A204.1 (cell line): ENCODE measurements around the gene COL5A1.

Source experiments
- FAIRE-seq: peaks from 2 replicates; lab custom pipeline; 2012; peaks lifted over from hg19 to GRCh38; lab: Jason Lieb, UNC

COL5A1 gene

DNA sequence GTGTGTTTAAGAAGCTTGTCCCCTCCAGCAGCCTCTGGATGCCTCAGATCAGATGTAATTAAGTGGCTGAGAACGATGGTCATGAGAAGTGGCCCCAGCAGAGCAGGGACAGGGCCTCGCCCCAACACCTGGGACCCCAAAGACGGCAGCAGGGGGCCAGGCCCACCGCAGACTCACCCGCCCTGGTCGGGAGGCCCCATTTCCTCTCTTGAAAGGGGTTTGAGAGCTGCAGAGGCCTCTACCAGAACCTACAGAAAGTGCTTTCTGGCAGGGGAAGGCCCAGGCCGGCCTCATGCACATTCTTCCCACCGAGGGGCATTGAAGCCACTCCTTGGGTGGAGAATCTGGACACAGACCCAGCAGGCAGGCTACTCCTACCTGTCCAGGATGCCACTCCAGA is 153.8 kb downstream of the COL5A1 start:
- FAIRE-seq = no peak

DNA sequence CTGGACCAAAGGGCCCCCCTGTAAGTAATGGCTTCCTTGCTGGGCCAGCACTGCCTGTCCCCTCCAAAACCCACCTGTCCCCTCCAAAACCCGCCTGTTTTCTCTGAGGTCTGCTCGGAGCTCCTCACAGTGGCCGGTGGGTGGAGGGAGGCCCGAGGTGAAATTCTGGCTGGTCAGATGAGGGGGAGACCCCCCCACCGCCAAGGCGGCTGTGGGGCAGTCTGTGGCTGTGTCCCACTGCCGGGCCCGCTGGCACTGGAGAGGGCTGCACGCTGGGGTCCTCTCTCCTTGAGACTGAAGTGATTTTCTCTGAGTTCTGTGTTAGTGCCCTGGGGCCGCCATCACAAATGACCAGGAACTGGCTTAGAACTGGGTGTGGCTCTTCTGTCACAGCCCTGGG is 155.3 kb downstream of the COL5A1 start:
- no peak for FAIRE-seq

DNA sequence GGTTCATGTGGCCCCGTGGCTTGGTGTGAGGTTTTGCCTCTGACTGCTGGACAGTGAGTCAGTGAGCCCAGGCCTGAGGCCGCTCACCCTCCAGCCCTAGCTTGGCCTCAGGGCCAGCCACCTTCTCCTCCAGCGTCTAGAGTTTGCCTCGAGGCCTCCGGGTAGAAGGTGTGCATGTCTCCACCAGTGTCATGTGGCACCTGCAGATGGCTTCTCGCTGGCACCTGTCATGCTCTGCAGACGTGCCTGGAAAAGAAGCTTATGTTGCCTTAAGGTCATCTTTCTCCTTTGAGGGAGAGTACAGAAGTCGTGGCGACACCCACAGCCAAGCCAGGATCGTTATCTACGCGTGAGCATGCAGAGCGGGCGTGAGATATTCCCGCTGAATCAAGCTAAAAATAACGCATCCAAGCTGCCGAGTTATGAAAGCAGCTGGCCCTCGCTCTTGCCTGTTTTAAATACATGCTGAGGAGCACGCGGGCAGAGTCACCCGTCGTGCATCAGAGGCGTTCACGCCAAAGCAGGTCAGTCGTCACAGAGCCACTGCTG is 159.3 kb downstream of the COL5A1 start:
- FAIRE-seq = no peak

DNA sequence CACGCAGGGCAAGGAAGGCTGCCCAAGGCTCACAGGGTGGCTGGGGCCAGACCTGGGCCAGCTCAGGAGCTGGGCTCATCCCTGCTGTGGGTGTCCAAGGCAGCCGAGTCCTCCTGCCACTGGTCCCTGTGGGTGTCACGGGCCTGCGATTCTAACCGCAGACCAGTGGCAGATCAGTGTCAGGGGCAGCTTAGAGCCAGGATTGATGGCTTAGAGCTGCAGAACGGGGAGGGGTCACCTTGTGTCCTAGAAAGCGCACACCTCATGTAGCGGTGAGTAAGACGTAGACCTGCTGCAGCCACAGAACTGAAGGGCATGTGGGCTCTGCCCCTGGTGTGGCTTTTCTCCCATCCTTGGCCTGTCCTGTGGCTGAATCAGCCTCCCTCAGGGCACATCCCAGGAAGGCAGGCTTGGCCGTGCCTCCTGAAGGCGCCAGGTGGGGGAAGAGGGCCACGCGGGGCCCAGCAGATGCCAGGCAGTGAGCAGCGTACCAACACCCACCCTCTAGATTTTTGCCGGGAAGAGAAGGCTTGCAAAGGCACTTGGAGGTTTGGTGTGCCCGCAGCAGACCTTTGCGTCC is 160.7 kb downstream of the COL5A1 start:
- FAIRE-seq = no peak

DNA sequence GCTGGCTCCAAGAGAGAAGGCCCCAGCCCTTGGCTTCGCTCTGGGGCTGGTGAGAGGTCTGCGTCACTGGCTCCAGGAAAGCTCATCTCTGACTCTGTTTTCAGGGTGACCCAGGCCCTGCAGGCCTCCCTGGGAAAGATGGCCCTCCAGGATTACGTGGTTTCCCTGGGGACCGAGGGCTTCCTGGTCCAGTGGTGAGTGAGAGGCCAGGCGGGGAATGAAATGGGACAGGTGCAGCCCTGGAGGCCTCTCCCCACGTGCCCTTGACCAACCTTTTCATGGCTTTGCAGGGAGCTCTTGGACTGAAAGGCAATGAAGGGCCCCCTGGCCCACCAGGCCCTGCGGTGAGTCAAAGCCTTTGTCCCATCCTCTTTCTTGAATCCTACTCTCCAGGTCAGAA is 163.3 kb downstream of the COL5A1 start:
- FAIRE-seq = no peak

DNA sequence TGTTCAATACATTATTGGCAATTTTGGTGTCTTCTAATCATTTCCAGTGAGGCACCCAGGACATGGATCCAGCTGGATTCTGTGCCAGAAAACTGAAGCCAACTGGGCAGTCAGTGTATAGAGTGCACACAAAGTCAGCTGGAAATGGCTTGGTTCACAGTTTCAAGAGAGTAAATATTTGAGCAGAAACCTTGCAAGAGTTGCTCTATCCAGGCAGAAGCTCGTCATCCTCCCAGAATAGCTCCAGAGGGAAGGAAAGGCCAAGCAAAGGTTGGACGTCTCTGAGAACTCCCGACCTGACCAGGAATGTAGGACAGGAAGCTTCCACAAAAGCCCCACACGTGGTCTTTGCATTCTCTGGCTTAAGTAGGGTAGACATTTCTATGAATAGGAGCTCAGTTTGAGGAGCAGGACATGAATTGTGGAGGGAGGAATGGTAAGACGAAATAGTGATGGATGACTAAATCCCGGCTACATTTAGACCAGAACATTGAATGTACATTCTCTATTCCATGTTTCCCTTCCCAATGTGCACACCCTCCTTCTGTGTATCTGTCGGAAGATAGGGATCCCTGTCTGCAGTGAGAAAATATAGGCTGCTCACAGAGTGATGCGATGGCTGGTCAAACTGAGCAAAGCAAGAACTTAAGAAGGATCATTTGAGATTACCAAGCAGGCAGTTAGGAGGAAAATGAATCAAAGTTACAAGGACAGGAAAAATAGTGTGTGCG is 166.3 kb downstream of the COL5A1 start:
- no peak for FAIRE-seq

DNA sequence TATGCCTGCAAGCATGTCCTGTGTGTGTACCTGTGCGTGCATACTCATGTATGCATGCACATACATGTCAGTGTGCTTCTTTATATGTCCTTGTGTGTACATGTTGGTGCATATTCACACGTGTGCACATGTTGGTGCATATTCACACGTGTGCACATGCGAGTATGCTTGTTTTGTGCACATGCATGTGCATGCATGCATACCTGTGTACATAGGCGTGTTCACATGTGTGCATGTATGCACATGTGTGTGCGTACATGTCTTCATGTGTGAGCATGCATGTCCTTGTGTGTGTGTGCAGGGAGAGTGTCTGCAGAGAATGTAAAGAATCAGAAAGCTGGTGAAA is 166.8 kb downstream of the COL5A1 start:
- FAIRE-seq = no peak

DNA sequence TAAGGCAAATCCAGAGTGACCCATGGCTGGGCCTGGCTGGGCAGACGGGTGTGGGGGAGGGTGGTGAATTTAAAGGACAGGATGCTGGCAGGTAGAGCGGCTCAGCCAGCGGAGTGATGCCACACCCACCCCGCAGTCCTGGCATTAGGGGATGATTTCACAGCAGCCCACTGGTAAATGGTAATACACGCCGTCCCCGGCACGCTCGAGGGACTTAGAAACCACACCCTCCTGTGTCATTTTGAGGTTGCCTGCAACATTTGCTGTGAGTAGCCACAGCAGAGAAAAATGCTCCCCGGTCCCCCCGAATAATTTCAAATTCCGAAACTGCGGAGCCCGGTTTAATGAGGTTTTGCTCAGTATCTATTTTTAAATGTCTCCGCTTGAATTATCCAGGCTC is 167.7 kb downstream of the COL5A1 start:
- FAIRE-seq = no peak

DNA sequence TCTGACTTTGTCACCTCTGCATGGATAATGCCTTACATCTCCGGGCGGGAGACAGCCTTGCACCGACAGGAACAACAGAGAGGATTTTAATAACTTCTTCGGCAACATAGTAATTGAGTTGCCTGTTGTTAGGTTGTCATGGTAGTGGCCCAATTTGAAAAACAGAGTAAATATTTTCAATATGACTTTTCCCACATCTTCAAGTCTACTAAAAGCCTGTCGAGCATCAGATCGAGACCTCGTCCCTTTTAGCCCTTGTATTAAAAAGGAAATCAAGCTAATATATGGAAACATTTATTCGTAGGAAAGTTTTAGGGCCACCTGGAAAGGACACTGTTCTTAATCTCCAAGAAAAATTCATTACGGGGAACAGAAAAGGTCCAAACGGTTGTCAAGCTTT is 168.2 kb downstream of the COL5A1 start:
- no peak for FAIRE-seq

DNA sequence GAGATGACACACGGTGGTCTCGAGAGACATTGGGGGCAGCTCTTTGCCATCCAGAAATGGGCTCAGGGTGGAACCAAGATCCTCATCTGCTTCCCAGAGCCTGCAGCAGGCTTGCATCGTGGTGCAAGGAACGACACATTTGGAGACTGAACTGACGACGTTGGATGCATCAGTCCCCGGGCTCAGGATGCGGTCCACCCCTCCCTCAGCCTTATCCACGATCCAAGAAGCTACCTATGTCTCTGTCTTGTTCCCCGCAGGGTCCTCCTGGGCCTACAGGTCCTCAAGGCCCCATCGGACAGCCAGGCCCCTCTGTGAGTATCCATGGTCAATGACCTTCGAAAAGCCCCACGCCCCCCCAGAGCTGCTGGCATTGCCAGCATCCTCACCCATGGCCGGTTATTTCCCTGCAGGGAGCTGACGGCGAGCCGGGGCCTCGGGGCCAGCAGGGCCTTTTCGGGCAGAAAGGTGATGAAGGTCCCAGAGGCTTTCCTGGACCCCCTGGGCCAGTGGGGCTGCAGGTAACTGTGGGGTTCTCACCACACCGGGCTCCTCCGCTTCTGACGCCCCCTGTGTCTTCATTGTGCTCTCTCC is 169.6 kb downstream of the COL5A1 start:
- no peak for FAIRE-seq

DNA sequence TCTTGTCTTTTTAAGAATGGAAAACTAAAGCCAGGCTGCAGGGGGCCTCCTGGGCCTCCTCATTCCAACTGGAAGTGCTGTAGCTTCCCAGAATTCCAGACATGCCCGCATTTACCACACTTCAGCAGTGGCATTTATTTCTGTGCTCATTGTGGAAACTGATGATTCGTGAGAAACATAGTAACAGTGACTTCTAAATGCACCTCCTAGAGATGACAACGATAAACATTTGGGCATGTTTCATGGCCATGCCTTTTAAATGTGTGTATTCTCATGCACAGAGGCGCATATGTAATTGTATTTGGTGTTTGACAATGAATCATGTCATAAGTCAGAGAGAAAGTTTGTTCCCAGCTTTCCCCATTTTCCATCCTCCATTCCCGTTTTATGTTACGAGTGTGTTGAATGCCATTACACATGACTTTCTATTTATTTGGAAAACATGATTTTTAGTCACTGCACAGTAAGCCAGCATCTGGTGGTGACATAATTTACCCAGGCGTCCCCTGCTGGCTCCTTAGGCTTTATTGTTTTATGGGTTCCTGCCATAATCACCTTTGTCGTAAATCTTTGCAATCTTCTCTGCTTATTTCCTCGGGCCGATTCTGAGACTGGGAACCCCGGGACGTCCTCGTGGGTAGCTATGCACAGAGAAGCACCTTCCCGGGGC is 170.2 kb downstream of the COL5A1 start:
- no peak for FAIRE-seq

DNA sequence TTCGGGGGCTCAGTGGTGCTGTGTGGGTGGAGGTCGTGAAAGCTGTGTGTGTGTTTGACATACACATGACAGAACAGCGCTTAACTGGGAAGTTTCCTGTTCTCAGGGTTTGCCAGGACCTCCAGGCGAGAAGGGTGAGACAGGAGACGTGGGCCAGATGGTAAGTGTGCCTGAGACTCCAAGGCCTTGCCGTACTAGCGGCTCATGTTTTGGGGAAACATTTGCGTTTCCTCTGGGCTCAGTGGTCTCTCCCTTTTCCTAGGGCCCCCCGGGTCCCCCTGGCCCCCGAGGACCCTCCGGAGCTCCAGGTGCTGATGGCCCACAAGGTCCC is 170.7 kb downstream of the COL5A1 start:
- no peak for FAIRE-seq

DNA sequence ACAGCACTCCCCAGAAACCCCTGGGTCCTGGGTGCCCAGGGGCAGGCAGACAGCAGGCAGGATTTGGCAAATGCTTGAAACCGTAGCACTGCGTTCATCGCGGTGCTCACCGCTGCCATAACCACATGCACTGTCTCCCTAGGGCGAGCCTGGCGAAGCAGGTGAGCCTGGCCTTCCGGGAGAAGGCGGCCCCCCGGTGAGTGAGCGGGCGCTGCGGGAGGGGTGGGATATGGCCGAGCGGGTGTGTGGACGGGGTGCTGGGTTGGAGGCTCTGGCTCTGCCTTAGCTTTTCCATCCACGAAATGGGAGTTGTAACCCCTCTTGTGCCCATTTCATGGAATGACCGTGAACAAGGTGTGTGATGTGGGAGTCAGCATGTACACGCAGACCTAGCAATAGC is 172.2 kb downstream of the COL5A1 start:
- FAIRE-seq = no peak

DNA sequence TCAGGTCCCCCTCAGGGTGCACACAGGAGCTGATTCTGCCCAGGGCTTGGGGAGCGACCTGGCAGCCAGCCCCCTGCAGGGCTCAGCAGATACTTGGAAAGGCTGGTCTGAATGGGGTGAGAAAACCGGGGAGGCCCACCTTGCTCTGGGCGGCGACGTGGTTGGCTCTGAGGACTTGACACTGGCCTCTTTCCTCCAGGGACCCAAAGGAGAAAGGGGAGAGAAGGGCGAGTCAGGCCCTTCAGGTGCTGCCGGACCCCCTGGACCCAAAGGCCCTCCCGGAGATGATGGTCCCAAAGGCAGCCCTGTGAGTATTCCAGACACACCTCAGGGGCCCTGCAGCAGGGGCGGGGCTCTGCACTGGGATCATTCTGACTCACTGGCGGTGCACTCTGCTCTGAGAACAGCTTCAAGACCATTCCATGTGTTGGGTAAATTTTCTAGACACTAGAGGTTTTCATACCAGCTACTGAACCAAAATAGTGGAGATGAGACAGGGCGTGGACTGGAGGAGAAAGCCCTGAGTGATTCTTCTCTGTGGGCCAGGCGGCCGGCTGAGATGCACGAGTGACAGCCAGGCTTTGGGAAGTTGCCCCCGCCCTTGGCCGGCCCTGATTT is 173.1 kb downstream of the COL5A1 start:
- no peak for FAIRE-seq

DNA sequence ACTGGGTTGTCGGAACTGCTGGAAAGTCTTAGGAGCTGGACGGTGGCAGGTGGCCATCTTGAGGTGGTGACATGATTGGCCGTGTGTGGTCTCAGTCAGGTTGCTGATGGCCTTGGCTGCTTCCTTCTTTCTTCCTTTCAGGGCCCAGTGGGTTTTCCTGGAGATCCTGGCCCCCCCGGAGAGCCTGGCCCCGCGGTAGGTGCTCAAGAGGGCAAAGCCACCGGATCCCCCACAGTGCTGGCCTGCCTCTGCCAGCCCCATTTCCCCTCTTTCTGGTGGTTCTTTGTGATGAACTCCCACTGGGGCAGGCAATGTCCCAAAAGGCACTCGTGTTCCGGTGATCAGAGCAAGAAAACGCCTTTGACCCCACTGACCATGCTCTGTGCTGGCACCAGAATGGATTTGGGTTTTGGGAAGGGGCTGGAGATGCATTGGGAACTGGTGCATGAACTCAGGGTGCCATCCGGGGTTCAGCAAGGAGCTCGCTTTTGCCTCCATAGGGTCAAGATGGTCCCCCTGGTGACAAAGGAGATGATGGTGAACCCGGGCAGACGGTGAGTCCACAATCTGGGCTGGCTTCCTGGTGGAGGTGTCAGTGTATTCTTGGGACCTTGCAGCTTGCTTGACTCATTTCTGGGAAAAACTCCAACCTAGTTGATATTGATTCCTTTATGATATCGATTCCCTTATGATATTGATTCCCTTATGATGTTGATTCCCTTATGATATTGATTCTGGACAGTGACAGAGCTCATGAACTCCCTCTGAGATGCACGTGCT is 174.0 kb downstream of the COL5A1 start:
- FAIRE-seq = no peak

DNA sequence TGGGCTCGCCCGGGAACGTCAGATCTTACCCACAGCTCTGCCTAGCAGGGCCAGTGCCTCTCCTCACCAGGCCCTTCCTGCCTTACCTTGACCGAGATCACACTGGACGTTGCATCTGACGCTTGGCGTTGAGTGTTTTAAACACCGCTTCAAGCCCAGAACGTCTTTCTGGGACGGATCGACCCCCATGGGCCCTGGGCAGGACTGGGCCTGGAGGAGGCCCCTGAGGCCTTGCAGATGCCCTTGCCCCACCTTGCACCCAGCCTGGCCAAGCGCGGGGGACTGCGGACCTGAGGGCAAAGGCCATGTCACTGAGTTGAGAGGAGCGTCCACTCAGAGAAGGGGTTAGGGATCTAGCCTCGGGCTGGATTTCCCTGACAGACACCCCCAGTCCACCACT is 174.7 kb downstream of the COL5A1 start:
- no peak for FAIRE-seq

DNA sequence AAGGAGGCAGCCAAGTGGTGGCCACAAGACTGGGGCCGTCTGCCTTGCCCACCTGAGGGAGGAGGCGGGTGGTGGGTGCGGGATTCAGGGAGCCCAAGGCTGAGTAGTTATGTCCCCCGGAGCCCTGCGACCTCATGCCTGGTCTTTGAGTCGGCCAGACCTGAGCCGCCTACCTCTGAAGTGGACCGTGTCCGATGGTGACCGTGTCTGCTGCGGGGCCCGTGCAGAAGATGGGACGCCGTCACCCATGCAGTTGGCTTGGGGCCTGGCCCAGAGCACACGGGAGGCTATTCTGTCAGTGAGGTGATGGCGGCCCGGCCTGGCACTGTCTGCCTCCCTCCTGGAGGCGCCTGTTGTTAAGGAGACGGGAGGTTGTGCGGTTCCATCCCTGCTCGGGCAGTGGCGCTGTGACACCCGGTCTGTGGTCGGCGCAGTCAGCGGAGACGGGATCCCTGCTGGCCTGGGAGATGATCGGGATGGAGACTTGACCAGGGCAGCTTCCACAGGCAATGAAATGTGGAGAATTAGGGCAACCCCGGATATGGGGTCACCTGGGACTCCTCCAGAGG is 176.5 kb downstream of the COL5A1 start:
- no peak for FAIRE-seq

DNA sequence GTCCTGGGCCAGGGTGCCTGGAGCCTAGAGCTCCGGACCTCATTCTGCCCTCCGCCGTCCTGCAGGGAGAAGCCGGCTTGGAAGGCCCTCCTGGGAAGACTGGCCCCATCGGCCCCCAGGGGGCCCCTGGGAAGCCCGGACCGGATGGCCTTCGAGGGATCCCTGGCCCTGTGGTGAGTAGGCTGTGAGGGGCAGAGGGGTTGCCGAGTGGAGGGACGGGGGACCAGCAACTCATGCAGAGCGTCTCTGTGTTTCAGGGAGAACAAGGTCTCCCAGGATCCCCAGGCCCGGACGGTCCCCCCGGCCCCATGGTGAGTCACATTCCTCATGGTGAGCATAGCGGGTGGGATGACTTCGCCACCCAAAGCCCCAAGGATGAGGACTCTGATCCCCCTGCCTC is 177.0 kb downstream of the COL5A1 start:
- FAIRE-seq = no peak

DNA sequence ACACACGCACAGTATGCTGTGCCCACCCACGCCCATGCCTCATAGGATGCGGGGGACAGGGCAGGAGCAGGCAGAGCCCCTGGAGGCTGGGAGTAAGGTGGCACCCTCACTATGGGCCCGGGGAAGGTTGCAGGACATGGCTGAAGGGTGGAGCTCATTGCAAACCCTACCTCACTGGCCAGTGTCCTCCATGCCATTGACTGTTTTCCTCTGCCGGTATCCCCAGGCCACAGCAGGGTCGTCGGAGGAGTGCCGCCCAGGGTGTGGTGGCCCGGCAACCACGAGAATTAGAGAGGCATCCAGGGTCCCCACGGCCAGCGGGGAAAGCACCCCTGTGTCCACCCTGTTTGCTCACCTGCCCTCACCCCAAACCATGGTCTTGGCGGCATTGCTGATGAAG is 179.3 kb downstream of the COL5A1 start:
- FAIRE-seq = no peak

DNA sequence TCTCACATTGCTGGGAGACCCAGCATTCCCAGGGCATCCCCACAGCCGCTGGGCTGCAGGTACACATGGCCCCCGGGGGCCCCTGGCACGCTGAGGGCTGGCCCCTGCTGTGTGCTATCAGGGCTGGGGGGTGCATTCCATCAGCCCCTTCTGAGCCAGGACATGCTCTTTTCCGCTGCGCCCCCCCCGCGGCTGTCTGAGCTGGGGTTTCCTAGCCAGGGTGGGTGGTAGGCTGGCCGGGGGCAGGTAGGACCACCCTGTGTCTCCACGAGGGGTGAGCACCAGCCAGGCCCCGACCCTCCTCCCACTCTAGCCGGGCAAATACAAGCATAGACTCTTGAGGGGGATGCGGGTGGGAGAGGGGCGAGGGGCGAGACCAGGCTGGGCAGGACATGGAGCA is 180.9 kb downstream of the COL5A1 start:
- FAIRE-seq = no peak

DNA sequence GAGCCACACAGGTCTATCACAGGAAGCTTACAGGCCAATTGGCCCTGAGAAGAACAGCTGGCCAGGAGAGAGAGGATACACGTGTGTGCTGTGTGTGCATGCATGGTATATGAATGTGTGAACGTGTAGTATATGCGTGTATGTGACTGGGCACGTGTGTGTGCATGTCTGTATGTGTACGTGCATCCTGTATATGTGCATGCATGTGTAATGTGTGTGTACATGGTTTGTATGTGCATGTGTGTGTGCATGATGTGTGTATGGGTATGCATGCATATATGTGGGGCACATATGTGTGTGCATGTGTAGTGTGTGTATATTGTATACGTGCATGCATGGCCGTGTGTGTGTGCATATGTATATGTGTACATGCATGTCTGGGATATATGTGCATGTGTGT is 182.0 kb downstream of the COL5A1 start:
- FAIRE-seq = no peak

DNA sequence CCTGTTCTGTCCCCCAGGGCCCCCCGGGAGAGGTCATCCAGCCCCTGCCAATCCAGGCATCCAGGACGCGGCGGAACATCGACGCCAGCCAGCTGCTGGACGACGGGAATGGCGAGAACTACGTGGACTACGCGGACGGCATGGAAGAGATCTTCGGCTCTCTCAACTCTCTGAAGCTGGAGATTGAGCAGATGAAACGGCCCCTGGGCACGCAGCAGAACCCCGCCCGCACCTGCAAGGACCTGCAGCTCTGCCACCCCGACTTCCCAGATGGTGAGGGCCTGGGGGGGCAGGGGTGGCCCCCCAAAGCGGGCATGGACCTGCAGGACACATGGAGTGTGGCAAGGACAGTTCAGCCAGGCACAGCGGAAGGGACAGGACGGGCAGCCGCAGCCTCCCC is 183.0 kb downstream of the COL5A1 start:
- no peak for FAIRE-seq
